ENCODE measurements around the gene NLGN4Y.
"Not testable (repeated sequence)": the region's sequence is repeated elsewhere in the genome, so short reads cannot be mapped to it uniquely, and the experiment has no call there.

Gene NLGN4Y

GRCh38 chrY:14834103-14835060 lies 310.1 kb downstream of the NLGN4Y start:
- peak in 1 of 51 donors; percentile 14 for DNase-seq

DNA sequence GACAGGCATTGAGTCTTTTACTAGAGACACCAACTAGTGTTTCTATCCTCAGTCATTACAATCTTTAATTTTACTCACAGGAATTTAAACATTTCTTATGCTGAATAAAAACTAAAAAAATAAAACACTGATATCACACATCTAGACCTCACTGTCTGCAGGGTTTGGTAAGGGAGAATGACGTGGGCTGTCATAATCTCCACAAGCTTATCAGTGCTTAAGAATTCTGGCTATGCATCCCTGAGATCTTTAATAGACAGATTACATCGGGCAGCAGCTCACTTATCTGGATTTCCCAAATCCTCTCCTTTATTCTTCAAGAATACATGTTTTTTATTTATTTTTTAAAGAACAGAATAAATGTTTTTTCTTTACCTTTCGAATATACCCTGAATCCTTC lies 313.1 kb downstream of the NLGN4Y start:
- DNase-seq = no peak

DNA sequence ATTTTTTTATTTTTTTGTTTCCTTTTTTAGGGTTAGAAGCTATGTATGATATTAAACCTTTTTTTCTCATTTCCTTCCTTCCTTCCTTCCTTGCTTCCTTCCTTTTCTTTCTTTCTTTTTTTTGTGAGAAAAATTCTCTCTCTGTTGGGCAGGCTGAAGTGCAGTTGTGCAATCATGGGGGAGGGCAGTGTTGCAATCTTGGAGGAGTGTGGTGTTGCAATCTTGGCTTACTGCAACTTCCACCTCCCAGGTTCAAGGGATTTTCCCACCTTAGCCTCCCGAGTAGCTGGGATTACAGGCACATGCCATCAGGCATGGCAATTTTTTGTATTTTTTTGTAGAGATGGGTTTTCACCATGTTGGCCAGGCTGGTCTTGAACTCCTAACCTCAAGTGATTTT lies 326.4 kb downstream of the NLGN4Y start:
- DNase-seq = no peak

- DNase-seq = no peak
Measured at GRCh38 chrY:14860448-14860847, 336.1 kb downstream of the NLGN4Y start.

DNA sequence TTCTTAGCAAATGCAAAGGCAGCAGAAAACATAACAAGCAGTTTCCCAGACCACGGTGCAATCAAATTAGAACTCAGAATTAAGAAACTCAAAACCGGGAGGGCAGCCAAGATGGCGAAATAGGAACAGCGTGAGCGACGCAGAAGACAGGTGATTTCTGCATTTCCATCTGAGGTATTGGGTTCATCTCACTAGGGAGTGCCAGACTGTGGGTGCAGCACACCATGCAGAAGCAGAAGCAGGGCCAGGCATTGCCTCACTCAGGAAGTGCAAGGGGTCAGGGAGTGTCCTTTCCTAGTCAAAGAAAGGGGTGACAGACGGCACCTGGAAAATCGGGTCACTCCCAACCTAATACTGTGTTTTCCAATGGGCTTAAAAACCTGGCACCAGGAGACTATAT lies 336.7 kb downstream of the NLGN4Y start:
- DNase-seq = not testable (repeated sequence)

DNA sequence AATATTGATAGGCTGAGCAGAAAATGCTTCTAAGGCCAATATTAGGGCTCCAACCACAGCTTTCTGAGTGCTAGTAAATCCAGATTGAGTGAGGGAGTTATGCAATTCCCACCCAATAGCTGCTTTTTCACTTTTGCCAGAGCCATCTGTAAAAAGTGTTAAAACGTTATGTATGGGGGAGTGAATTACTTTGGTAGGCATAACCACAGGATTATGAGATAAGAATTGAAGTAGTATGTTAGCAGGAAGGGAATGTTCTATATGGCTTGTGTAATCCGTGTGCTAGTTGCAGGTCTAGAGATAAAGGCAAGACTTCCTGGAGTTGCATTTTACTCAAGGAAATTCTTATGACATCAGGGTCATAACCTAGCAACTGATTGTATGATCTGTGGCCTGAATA lies 347.6 kb downstream of the NLGN4Y start:
- no peak for DNase-seq
